ENCODE measurements around the gene GID4.
"Not testable (repeated sequence)": the region's sequence is repeated elsewhere in the genome, so short reads cannot be mapped to it uniquely, and the experiment has no call there.

The GID4 gene

GRCh38 chr17:18038861-18039534, at the start of gene GID4, which contains the start of gene ATPAF2:
Gene GID4, plus strand, starts transcription at chr17:18039408. Its CDS starts 57 bp downstream, at chr17:18039465.
Gene ATPAF2, minus strand, starts transcription at chr17:18039168. Its CDS starts 155 bp downstream, at chr17:18039013.
- peak; percentile 99 for DNase-seq

DNA sequence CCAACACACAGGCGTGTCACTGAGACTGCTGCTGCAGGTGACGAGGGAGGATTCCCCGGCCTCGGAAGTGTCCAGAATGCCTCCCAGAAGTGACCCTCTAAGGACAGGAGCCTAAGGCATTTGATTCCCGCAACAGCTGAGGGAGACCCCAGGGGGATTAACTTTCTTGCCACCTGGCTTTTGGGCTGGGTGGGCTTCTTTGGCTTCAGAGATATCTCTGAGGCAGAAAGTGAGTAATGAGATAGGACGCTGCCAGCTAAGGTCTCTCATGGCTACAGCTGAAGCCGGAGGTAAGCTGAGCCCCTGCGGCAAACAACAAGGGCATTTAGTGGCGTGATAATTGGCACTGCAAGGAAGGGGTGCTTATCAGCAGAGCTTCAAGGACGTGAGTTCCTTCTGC, 49.6 kb upstream of the GID4 start:
- DNase-seq = no peak

GRCh38 chr17:17990282-17990681, 48.9 kb upstream of the GID4 start:
- DNase-seq = no peak

DNA sequence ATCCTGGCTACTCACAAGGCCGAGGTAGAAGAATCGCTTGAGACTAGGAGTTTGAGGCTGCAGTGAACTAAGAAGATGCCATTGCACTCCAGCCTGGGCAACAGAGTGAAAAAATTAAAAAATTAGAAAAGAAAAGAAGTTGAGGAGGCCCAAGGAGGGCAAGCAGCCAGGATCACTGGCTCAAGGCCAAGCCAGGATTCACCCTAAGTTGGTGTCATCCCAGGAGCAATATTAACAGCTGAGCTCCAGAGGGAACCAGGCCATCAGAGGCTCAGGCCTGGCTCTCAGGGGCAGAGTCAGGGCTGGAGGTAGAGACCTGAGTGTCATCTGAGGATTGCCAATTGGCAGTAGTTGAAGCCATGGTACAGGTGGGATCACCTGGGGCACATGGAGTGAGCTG, 45.8 kb upstream of the GID4 start:
- no peak for DNase-seq

- DNase-seq = no peak
Observed at GRCh38 chr17:17993852-17994251, 45.4 kb upstream of the GID4 start.

DNA sequence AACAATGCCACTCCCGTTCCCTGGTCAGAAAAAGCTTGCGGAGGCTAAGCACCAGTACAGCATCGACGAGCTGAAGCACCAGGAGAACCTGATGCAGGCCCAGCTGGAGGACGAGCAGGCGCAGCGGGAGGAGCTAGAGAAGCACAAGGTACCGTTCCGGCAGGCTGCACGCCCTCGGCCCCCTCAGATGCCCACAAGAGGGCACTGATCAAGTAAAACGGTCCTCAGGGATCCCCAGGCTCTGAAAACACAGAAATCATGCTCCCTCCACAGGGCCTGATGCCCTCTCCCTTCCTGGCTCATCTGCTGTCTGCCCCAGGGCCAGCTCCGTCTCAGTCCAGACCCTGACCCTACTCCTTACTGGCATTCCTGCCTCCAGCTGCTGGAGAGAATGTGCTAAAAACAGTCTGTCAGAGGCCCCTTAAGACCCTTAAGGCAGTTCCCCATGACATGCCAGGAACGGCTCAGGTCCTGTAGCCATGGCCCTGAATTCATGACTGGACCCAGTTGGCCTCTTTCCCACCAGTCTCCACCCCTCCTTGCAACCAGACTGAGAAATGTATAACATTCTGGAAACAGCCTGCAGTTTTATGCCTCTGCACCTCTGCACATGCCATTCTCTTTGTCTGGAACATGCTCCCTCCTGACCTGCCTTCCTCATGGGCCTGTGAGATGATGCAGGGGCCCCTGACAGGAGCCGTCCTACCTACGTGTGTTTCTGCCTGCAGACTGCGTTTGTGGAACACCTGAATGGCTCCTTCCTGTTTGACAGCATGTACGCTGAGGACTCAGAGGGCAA, 44.7 kb upstream of the GID4 start:
- no peak for DNase-seq

GRCh38 chr17:17995887-17996286, 43.3 kb upstream of the GID4 start:
- not testable (repeated sequence) for DNase-seq

GRCh38 chr17:17998934-17999333, 40.3 kb upstream of the GID4 start:
- no peak for DNase-seq

- no peak for DNase-seq
Observed at GRCh38 chr17:17999364-18000029, 39.7 kb upstream of the GID4 start.

DNA sequence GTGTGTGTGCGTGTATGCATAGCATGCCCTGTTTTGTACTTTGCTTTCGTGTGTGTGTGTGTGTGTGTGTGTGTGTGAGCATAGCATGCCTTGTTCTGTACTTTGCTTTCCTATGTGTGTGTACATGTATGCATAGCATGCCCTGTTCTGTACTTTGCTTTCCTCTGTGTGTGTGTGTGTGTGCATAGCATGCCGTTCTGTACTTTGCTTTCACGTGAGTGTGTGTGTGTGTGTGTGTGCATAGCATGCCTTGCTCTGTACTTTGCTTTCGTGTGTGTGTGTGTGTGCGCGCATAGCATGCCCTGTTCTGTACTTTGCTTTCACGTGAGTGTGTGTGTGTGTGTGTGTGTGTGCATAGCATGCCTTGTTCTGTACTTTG, 39.2 kb upstream of the GID4 start:
- no peak for DNase-seq

- no peak for DNase-seq
Observed at GRCh38 chr17:18002171-18002570, 37.0 kb upstream of the GID4 start.

DNA sequence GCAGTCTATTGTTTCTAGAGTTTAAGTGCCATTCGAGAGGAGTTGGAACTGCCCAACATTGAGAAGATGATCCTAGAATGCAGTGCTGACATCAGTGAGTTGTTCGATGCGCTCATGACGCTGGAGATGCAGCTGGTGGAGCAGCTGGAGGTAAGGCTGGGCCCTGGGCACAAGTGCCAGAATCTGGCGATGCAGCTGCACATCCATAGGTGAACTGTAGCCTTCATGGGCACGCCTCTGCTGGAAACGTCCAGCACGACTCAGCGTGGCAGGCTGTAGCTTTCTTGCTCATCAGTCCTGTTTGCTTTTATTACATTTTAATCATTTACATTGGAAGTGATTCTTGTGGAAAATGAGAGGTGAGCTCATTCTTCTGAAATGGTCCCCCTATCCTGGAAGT, 34.9 kb upstream of the GID4 start:
- no peak for DNase-seq

- no peak for DNase-seq
Observed at GRCh38 chr17:18004884-18005305, 34.3 kb upstream of the GID4 start.

- no peak for DNase-seq
Observed at GRCh38 chr17:18005496-18005895, 33.7 kb upstream of the GID4 start.

DNA sequence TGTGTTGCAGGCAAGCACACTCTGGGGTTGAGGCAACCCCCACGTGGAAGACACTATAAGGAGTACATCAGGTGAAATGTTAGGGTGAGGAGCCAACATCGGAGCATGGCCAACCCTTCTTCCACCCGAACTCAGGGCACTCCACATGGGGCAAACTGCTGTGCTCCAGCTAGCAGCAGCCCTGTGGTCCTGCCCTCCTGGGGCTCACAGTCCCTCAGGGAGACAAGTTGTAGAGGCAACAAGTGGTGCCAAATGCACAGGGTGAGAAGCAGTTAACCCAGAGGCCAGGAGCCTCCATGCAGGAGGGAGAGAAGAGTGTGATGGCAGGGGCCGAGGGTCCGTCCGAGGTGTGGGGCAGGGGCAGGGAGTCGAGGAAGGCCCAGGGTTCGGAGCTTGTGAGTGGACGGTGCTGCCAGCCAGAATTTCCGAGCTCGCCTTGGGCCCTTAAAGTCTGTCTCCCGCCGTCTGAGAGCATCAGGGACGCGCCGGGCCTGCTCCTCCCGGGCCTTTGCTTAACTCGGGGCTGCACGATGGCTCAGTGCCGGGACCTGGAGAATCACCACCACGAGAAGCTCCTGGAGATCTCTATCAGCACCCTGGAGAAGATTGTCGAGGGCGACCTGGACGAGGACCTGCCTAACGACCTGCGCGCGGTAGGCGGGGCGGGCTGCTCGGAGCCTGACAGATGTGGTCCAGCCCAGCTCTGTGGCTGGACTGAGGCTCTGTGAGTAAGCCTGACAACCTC, 32.5 kb upstream of the GID4 start:
- DNase-seq = no peak

- no peak for DNase-seq
Observed at GRCh38 chr17:18008496-18009268, 30.5 kb upstream of the GID4 start.

GRCh38 chr17:18009609-18010420, 29.4 kb upstream of the GID4 start:
- DNase-seq = no peak

DNA sequence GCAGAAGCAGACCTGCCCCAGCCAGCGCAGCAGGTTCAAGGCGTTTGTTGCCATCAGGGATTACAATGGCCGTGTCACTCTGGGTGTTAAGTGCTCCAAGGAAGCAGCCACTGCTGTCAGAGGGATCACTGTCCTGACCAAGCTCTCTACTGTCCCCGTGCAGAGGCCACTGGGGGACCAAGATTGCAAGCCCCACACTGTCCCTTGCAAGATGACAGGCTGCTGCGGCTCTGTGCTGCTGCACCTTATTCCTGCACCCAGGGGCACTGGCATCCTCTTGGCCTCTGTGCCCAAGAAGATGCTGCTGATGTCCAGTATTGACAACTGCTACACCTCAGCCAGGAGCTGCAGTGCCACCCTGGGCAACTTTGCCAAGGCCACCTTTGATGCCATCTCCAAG, 27.9 kb upstream of the GID4 start:
- DNase-seq = no peak

GRCh38 chr17:18014006-18014405, 25.2 kb upstream of the GID4 start:
- no peak for DNase-seq

DNA sequence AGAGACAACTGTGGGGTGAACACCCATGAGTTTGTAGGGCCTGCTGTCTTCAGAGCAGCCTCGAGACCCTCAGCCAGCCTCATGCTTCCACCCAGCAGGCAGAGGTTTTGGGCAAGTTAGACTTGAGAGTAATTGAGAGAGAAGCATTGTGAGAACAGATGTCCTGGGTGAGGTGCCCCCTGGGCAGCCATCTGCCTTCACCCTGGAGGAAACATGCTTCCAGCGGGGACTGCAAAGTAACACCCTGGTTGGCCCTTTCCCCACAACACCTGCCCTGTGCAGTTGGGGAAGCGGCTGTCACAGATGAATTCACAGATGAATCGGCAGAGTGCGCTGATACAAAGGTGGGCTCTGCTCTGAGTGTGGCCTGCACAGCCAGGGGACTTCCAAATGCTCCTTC, 23.6 kb upstream of the GID4 start:
- no peak for DNase-seq

GRCh38 chr17:18016426-18016825, 22.8 kb upstream of the GID4 start:
- no peak for DNase-seq
